Astrocyte (in vitro differentiated cells and primary cell): ENCODE measurements around the gene DUSP12. TPM values are rescaled to one million over a fixed set of nuclear protein-coding genes. Genes with fewer than 3 reads are reported as not detected.

Source experiments
- DNase-seq: peaks from one replicate; pipeline ENCODE4 v3.0.0-alpha.2; 2010; ENCODE audit warnings: low read depth
- FAIRE-seq: peaks from 2 replicates; lab custom pipeline; 2011; peaks lifted over from hg19 to GRCh38; lab: Jason Lieb, UNC
- H2AFZ ChIP-seq: 2 replicates; pipeline ENCODE4 v1.6.0; 2012; ENCODE audit warnings: low read depth, low read length, inconsistent platforms
- H3K27ac ChIP-seq: 2 replicates; pipeline ENCODE4 v1.5.1; 2011; ENCODE audit warnings: low read depth, low read length, inconsistent platforms
- H3K27me3 ChIP-seq: 2 replicates; pipeline ENCODE4 v1.6.0; 2011; ENCODE audit warnings: low read length, inconsistent platforms; ENCODE audit not compliant: insufficient read depth
- H3K36me3 ChIP-seq: 2 replicates; pipeline ENCODE4 v1.5.1; 2011; ENCODE audit warnings: low read length, inconsistent platforms; ENCODE audit not compliant: insufficient read depth
- H3K4me1 ChIP-seq: 2 replicates; pipeline ENCODE4 v1.5.1; 2011; ENCODE audit warnings: low read length, inconsistent platforms; ENCODE audit not compliant: insufficient read depth
- H3K4me2 ChIP-seq: 2 replicates; pipeline ENCODE4 v1.6.0; 2012; ENCODE audit warnings: low read length, inconsistent platforms
- H3K4me3 ChIP-seq: 2 replicates; pipeline ENCODE4 v1.5.1; 2011; ENCODE audit warnings: low read depth, mild to moderate bottlenecking, low read length, inconsistent platforms; ENCODE audit not compliant: insufficient read depth
- H3K79me2 ChIP-seq: 2 replicates; pipeline ENCODE4 v1.6.0; 2012; ENCODE audit warnings: mild to moderate bottlenecking, low read length, inconsistent platforms; ENCODE audit not compliant: insufficient read depth
- H3K9ac ChIP-seq: 2 replicates; pipeline ENCODE4 v1.6.0; 2012; ENCODE audit warnings: mild to moderate bottlenecking, low read length, inconsistent platforms
- H3K9me3 ChIP-seq: 2 replicates; pipeline ENCODE4 v1.5.1; 2012; ENCODE audit warnings: low read depth, mild to moderate bottlenecking, low read length, inconsistent platforms; ENCODE audit not compliant: insufficient read depth
- H4K20me1 ChIP-seq: 2 replicates; pipeline ENCODE4 v1.6.0; 2012; ENCODE audit warnings: low read length, inconsistent platforms; ENCODE audit not compliant: insufficient read depth
- H3K27ac Mint-ChIP-seq: one replicate; pipeline ENCODE4 v1.8.0; 2021; ENCODE audit warnings: mild to moderate bottlenecking, mixed read lengths; ENCODE audit not compliant: unreplicated experiment
- H3K27me3 Mint-ChIP-seq: one replicate; pipeline ENCODE4 v1.8.0; 2021; ENCODE audit warnings: low read depth, mixed read lengths; ENCODE audit not compliant: unreplicated experiment
- H3K36me3 Mint-ChIP-seq: one replicate; pipeline ENCODE4 v1.8.0; 2021; ENCODE audit warnings: low read depth, mixed read lengths; ENCODE audit not compliant: unreplicated experiment
- H3K4me1 Mint-ChIP-seq: one replicate; pipeline ENCODE4 v1.8.0; 2021; ENCODE audit warnings: low read depth, mixed read lengths; ENCODE audit not compliant: unreplicated experiment
- H3K4me3 Mint-ChIP-seq: one replicate; pipeline ENCODE4 v1.8.0; 2021; ENCODE audit warnings: mild to moderate bottlenecking, moderate library complexity, mixed read lengths; ENCODE audit not compliant: unreplicated experiment
- H3K9me3 Mint-ChIP-seq: one replicate; pipeline ENCODE4 v1.8.0; 2021; ENCODE audit warnings: mild to moderate bottlenecking, mixed read lengths; ENCODE audit not compliant: unreplicated experiment
- EZH2 ChIP-seq: IDR thresholded peaks from 2 replicates; pipeline ENCODE4 v1.6.1; 2012; ENCODE audit warnings: mild to moderate bottlenecking, low read length, inconsistent platforms; ENCODE audit not compliant: insufficient read depth
- total RNA-seq: library from RNA; stranded (reverse); gene quantifications from 2 replicates; pipeline ENCODE4 v1.2.1, GENCODE V29; 2021
- TF ChIP-seq, protein P1 (sequence below): IDR thresholded peaks from 2 replicates; pipeline ENCODE4 v1.5.1; 2011; ENCODE audit warnings: low read depth, mild to moderate bottlenecking, inconsistent platforms, low read length, moderate library complexity; ENCODE audit not compliant: insufficient read depth

Gene DUSP12
- total RNA-seq, 1 donor from 2014 or later: 34.7 TPM

DNA sequence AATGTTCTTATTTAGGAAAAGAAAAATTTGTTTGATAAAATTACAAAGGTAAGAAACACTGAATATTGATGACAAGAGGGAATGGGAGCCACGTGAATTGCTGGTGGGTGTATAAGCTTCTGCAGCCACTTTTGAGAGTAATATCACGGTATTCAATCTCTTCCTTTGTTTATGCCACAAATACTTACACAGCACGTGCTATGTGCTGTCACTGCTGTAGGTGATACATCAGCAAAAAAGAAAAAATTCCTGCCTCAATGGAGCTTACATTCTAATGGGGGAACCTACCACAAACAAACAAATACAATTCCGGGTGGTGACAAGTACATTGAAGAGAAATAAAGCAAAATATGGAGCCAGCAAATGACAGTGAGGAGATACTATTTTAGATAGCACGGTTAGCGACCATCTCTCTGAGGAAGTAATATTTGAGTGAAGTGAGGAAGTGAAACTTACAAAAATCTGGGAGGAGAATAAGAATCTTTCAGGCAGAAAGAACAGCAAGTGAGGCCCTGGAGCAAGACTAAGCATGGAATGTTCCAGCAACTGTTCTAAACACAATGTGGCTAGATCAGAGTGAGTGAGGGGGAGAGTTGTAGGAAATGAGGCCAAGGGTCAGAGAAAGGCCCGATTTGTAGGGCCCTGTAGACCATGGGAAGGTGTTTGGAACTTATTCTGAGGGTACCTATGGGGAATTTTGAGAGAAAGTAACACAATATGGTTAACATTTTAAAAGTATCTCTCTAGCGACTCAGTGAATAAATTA, 30.8 kb upstream of the DUSP12 start:
- H3K4me1 ChIP-seq: peaks cover 17% of the 10 kb centered on the region
- H3K4me3 ChIP-seq: no peak overlapping the region
- TF ChIP-seq, protein P1, sequence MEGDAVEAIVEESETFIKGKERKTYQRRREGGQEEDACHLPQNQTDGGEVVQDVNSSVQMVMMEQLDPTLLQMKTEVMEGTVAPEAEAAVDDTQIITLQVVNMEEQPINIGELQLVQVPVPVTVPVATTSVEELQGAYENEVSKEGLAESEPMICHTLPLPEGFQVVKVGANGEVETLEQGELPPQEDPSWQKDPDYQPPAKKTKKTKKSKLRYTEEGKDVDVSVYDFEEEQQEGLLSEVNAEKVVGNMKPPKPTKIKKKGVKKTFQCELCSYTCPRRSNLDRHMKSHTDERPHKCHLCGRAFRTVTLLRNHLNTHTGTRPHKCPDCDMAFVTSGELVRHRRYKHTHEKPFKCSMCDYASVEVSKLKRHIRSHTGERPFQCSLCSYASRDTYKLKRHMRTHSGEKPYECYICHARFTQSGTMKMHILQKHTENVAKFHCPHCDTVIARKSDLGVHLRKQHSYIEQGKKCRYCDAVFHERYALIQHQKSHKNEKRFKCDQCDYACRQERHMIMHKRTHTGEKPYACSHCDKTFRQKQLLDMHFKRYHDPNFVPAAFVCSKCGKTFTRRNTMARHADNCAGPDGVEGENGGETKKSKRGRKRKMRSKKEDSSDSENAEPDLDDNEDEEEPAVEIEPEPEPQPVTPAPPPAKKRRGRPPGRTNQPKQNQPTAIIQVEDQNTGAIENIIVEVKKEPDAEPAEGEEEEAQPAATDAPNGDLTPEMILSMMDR: no peak
- no peak for TF ChIP-seq EZH2
- no peaks in the 10 kb centered on the region for H3K36me3 Mint-ChIP-seq
- DNase-seq (no peak), FAIRE-seq (no peak)
- no peak overlapping the region for H2AFZ ChIP-seq
- no peaks in the 10 kb centered on the region for H4K20me1 ChIP-seq
- no peak overlapping the region for H3K4me3 Mint-ChIP-seq
- peaks cover 37% of the 10 kb centered on the region for H3K27me3 Mint-ChIP-seq
- H3K9me3 ChIP-seq: no peaks in the 10 kb centered on the region
- H3K27ac ChIP-seq: no peak overlapping the region
- no peak overlapping the region for H3K4me2 ChIP-seq
- no peak overlapping the region for H3K9ac ChIP-seq
- H3K36me3 ChIP-seq: no peaks in the 10 kb centered on the region
- no peaks in the 10 kb centered on the region for H3K79me2 ChIP-seq
- peaks cover 5% of the 10 kb centered on the region for H3K9me3 Mint-ChIP-seq
- H3K27ac Mint-ChIP-seq: no peak overlapping the region
- no peaks in the 10 kb centered on the region for H3K27me3 ChIP-seq
- peaks cover 14% of the 10 kb centered on the region for H3K4me1 Mint-ChIP-seq

DNA sequence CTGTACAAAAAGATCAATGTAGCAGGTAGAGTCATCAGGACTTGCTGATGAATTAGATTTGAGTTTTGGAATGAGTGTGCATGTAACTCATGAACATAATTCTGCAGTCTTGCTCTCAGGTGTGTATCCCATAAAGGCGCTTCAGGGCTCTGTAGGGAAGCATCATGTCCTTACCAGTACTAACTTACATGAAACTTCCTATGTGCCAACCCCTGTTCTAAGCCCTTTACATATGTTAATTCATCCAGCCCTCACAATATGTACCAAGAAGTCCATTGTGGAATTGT, 30.3 kb upstream of the DUSP12 start:
- peaks cover 37% of the 10 kb centered on the region for H3K27me3 Mint-ChIP-seq
- H3K4me3 Mint-ChIP-seq: no peak overlapping the region

More for the DNA sequence above, 30.3 kb upstream of the DUSP12 start:
- Mint-ChIP-seq H3K27ac (no peak overlapping the region), H3K4me1 (peaks cover 14% of the 10 kb centered on the region), H3K36me3 (no peaks in the 10 kb centered on the region), H3K9me3 (peaks cover 5% of the 10 kb centered on the region)
- Histone ChIP-seq H3K36me3 (no peaks in the 10 kb centered on the region), H2AFZ (no peak overlapping the region), H3K9me3 (no peaks in the 10 kb centered on the region), H4K20me1 (no peaks in the 10 kb centered on the region), H3K79me2 (no peaks in the 10 kb centered on the region), H3K27me3 (no peaks in the 10 kb centered on the region), H3K9ac (no peak overlapping the region), H3K4me2 (no peak overlapping the region), H3K4me3 (no peak overlapping the region), H3K27ac (no peak overlapping the region), H3K4me1 (peaks cover 17% of the 10 kb centered on the region)
- DNase-seq: no peak
- no peak for FAIRE-seq
- TF ChIP-seq, protein P1: no peak
- TF ChIP-seq EZH2: no peak
